Sigmoid colon (tissue), 4 donors: Measurements from ENCODE around the gene PRLR.

Experiments
- CTCF ChIP-seq, 4 experiments: fragments of 450-650 bp in 3 of 4; fragments of 200-600 bp in 1 of 4; IDR thresholded peaks; one replicate each; pipeline ENCODE4 v1.5.1; 2016 to 2019; ENCODE audit warnings: antibody characterized with exemption in 4 of 4, mild to moderate bottlenecking in 3 of 4, moderate library complexity in 2 of 4
- POLR2AphosphoS5 ChIP-seq, 4 donors: sonication (generic); formaldehyde crosslinking; IDR thresholded peaks; one replicate each; pipeline ENCODE4 v1.6.1; 2017; ENCODE audit warnings: antibody characterized with exemption in 4 of 4

- TF ChIP-seq CTCF (IDR thresholded peaks at IDR 0.05) (no peak), POLR2AphosphoS5 (IDR thresholded peaks at IDR 0.05) (no peak)
Measured at GRCh38 chr5:35227720-35228119, 2.6 kb downstream of the PRLR start.
